Measurements from ENCODE around the gene PDE6G. TPM values are rescaled to one million over a fixed set of nuclear protein-coding genes. Genes with fewer than 3 reads are reported as not detected.

PDE6G gene
- total and polyA plus RNA-seq, 2 of the 13 experiments (the other 11 are each of a cell fraction or from before 2014, with no cell fraction given) = 1.4 to 6.7 TPM

DNA sequence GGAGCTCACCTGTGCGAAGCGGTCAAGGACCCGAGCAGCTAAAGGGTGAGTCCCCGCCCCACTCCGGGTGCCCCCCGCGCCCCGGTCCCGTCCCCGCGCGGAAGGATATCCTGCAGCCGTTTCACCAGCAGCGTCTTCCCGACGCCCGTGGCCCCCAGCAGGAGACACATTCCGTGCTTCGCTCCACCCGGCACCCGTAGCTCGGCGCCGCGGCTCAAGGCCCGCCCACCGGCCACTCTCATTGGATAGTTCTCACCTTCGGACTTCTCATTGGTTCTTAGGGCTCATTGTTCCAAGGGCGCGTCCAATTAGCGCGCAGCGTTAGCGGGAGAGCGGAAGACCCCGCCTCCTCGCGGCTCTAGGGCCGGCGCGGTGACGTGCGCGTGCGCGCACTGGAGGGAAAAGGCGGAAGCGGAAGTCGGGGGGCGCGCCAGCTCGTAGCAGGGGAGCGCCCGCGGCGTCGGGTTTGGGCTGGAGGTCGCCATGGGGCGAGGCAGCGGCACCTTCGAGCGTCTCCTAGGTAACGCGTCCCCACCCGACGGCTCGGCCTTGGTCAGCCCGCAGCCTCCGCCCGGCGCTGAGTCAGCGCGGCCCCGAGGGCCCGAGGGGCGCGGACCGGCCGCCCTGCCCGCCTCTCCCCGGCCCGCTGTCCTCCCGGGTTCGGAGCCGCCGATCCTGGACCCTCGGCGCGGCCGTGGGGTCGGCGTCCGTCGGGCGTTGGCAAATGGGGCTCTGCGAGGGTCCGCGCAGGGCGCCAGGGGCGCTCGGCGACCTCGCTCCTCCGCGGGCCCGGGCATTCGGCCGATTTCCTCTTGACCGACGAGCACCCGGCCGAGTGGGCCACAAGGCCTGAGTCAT is 27.5 kb upstream of the PDE6G start, which contains the start of the genes ARL16 and HGS (continued):
- TF ChIP-seq, protein P1, sequence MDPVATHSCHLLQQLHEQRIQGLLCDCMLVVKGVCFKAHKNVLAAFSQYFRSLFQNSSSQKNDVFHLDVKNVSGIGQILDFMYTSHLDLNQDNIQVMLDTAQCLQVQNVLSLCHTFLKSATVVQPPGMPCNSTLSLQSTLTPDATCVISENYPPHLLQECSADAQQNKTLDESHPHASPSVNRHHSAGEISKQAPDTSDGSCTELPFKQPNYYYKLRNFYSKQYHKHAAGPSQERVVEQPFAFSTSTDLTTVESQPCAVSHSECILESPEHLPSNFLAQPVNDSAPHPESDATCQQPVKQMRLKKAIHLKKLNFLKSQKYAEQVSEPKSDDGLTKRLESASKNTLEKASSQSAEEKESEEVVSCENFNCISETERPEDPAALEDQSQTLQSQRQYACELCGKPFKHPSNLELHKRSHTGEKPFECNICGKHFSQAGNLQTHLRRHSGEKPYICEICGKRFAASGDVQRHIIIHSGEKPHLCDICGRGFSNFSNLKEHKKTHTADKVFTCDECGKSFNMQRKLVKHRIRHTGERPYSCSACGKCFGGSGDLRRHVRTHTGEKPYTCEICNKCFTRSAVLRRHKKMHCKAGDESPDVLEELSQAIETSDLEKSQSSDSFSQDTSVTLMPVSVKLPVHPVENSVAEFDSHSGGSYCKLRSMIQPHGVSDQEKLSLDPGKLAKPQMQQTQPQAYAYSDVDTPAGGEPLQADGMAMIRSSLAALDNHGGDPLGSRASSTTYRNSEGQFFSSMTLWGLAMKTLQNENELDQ (CRISPR knock-in tag; IDR thresholded peaks at IDR 0.05; ENCODE audit: borderline replicate concordance) = no peak
- TF ChIP-seq SATB2 (CRISPR knock-in tag; IDR thresholded peaks at IDR 0.05) = no peak
- TF ChIP-seq, protein P2, sequence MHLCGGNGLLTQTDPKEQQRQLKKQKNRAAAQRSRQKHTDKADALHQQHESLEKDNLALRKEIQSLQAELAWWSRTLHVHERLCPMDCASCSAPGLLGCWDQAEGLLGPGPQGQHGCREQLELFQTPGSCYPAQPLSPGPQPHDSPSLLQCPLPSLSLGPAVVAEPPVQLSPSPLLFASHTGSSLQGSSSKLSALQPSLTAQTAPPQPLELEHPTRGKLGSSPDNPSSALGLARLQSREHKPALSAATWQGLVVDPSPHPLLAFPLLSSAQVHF (CRISPR knock-in tag; IDR thresholded peaks at IDR 0.05) = peak; percentile 78; the same call in 1 of the 2 replicates
- TF ChIP-seq, protein P3, sequence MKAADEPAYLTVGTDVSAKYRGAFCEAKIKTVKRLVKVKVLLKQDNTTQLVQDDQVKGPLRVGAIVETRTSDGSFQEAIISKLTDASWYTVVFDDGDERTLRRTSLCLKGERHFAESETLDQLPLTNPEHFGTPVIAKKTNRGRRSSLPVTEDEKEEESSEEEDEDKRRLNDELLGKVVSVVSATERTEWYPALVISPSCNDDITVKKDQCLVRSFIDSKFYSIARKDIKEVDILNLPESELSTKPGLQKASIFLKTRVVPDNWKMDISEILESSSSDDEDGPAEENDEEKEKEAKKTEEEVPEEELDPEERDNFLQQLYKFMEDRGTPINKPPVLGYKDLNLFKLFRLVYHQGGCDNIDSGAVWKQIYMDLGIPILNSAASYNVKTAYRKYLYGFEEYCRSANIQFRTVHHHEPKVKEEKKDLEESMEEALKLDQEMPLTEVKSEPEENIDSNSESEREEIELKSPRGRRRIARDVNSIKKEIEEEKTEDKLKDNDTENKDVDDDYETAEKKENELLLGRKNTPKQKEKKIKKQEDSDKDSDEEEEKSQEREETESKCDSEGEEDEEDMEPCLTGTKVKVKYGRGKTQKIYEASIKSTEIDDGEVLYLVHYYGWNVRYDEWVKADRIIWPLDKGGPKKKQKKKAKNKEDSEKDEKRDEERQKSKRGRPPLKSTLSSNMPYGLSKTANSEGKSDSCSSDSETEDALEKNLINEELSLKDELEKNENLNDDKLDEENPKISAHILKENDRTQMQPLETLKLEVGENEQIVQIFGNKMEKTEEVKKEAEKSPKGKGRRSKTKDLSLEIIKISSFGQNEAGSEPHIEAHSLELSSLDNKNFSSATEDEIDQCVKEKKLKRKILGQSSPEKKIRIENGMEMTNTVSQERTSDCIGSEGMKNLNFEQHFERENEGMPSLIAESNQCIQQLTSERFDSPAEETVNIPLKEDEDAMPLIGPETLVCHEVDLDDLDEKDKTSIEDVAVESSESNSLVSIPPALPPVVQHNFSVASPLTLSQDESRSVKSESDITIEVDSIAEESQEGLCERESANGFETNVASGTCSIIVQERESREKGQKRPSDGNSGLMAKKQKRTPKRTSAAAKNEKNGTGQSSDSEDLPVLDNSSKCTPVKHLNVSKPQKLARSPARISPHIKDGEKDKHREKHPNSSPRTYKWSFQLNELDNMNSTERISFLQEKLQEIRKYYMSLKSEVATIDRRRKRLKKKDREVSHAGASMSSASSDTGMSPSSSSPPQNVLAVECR (CRISPR knock-in tag; IDR thresholded peaks at IDR 0.05; ENCODE audit: borderline replicate concordance) = peak; percentile 97
- TF ChIP-seq ZMYM2 (CRISPR knock-in tag; IDR thresholded peaks at IDR 0.05) = no peak
- peak; percentile 97 for TF ChIP-seq MAZ (IDR thresholded peaks at IDR 0.05; ENCODE audit: borderline replicate concordance, low read depth, low read length)
- peak; percentile 84 for TF ChIP-seq MAZ (CRISPR knock-in tag; IDR thresholded peaks at IDR 0.05; ENCODE audit: low read depth)
- TF ChIP-seq EP300 (IDR thresholded peaks at IDR 0.05; ENCODE audit: low read depth in 2 of 2, low read length in 2 of 2) = no peak
- no peak for TF ChIP-seq EP300 (CRISPR knock-in tag; IDR thresholded peaks at IDR 0.05; ENCODE audit: borderline replicate concordance)
- TF ChIP-seq, protein P4, sequence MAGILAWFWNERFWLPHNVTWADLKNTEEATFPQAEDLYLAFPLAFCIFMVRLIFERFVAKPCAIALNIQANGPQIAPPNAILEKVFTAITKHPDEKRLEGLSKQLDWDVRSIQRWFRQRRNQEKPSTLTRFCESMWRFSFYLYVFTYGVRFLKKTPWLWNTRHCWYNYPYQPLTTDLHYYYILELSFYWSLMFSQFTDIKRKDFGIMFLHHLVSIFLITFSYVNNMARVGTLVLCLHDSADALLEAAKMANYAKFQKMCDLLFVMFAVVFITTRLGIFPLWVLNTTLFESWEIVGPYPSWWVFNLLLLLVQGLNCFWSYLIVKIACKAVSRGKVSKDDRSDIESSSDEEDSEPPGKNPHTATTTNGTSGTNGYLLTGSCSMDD (CRISPR knock-in tag; IDR thresholded peaks at IDR 0.05) = no peak
- TF ChIP-seq, protein P5, sequence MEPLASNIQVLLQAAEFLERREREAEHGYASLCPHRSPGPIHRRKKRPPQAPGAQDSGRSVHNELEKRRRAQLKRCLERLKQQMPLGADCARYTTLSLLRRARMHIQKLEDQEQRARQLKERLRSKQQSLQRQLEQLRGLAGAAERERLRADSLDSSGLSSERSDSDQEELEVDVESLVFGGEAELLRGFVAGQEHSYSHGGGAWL (CRISPR knock-in tag; IDR thresholded peaks at IDR 0.05) = peak; percentile 66
- TF ChIP-seq ZNF768 (CRISPR knock-in tag; IDR thresholded peaks at IDR 0.05) = peak; percentile 64
- TF ChIP-seq, protein P6, sequence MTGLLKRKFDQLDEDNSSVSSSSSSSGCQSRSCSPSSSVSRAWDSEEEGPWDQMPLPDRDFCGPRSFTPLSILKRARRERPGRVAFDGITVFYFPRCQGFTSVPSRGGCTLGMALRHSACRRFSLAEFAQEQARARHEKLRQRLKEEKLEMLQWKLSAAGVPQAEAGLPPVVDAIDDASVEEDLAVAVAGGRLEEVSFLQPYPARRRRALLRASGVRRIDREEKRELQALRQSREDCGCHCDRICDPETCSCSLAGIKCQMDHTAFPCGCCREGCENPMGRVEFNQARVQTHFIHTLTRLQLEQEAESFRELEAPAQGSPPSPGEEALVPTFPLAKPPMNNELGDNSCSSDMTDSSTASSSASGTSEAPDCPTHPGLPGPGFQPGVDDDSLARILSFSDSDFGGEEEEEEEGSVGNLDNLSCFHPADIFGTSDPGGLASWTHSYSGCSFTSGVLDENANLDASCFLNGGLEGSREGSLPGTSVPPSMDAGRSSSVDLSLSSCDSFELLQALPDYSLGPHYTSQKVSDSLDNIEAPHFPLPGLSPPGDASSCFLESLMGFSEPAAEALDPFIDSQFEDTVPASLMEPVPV (CRISPR knock-in tag; IDR thresholded peaks at IDR 0.05) = no peak; the same call in 1 of the 2 replicates
- peak; percentile 92 for TF ChIP-seq PHF8 (CRISPR knock-in tag; IDR thresholded peaks at IDR 0.05)
- 0 out of 2 replicates have a peak, but pooled peaks have one; percentile 62 for TF ChIP-seq ZNF234 (CRISPR knock-in tag; conservative IDR thresholded peaks at IDR 0.05)
- peak; percentile 87; the same call in 1 of the 2 replicates for TF ChIP-seq ZNF44 (CRISPR knock-in tag; IDR thresholded peaks at IDR 0.05)
- no peak for TF ChIP-seq RBAK (CRISPR knock-in tag; IDR thresholded peaks at IDR 0.05)
